HG02642 (cell line): ENCODE measurements around the gene SLC27A3.
"Not testable (repeated sequence)": the region's sequence is repeated elsewhere in the genome, so short reads cannot be mapped to it uniquely, and the experiment has no call there.

ENCODE experiments used
- ATAC-seq: cut with Tn5 transposase; IDR thresholded peaks from one replicate; pipeline ENCODE4 v1.9.1; 2021; ENCODE audit warnings: mild to moderate bottlenecking; ENCODE audit not compliant: unreplicated experiment, poor library complexity

Gene SLC27A3

GRCh38 chr1:153760440-153760839 is 14.8 kb upstream of the SLC27A3 start:
- no peak for ATAC-seq

GRCh38 chr1:153763365-153764225 is 11.6 kb upstream of the SLC27A3 start:
- ATAC-seq, result no peak

- no peak for ATAC-seq
Measured at GRCh38 chr1:153764310-153764709, 10.9 kb upstream of the SLC27A3 start.

- not testable (repeated sequence) for ATAC-seq
Measured at GRCh38 chr1:153766663-153767062, 8.5 kb upstream of the SLC27A3 start.

- ATAC-seq, result no peak
Measured at GRCh38 chr1:153767519-153767918, 7.7 kb upstream of the SLC27A3 start.

- no peak for ATAC-seq
Measured at GRCh38 chr1:153768316-153769181, 6.7 kb upstream of the SLC27A3 start.

GRCh38 chr1:153769221-153769620 is 6.0 kb upstream of the SLC27A3 start:
- no peak for ATAC-seq

GRCh38 chr1:153770797-153771196 is 4.4 kb upstream of the SLC27A3 start:
- ATAC-seq, result no peak

GRCh38 chr1:153771261-153771660 is 3.9 kb upstream of the SLC27A3 start:
- no peak for ATAC-seq

GRCh38 chr1:153771841-153772593 is 3.2 kb upstream of the SLC27A3 start:
- no peak for ATAC-seq

- ATAC-seq, result no peak
Measured at GRCh38 chr1:153773096-153773921, 1.9 kb upstream of the SLC27A3 start.

GRCh38 chr1:153774026-153774595 is 1.1 kb upstream of the SLC27A3 start:
- no peak for ATAC-seq

- peak; percentile 50 for ATAC-seq
Measured at GRCh38 chr1:153775458-153776327, 486 bp downstream of the SLC27A3 start.

- no peak for ATAC-seq
Measured at GRCh38 chr1:153776352-153776751, 1.1 kb downstream of the SLC27A3 start.

- ATAC-seq, result no peak
Measured at GRCh38 chr1:153776845-153777370, 1.7 kb downstream of the SLC27A3 start.

GRCh38 chr1:153777648-153778047 is 2.4 kb downstream of the SLC27A3 start:
- ATAC-seq, result no peak

GRCh38 chr1:153778051-153778823 is 3.0 kb downstream of the SLC27A3 start:
- no peak for ATAC-seq
